ENCODE measurements around the gene FRMPD4. TPM values are rescaled to one million over a fixed set of nuclear protein-coding genes. Genes with fewer than 3 reads are reported as not detected.

The FRMPD4 gene
- polyA plus RNA-seq, 1 donor, result 0.19 TPM

DNA sequence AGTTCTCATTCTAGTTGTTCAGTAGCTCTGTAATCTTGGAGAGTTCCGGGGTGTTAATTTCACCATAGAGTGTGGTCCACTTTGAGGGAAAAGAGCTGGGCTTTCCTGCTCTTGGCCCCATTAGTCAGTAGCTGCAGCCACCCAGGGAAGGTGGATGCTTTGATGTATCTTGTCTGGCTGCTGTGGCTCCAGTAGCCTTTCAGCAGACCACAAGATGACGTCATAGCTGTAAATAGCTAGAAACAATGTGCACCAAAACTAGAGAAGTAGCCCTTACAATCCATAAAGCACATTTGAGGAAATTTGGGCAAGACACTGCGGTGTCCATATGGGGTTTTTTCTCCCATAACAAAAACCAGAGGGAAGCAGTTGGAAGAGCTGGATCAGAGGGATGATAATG, 620.0 kb downstream of the FRMPD4 start:
- Histone ChIP-seq H3K4me3 (ENCODE audit: low read length) (no peak overlapping the region), H3K4me1 (ENCODE audit: control insufficient read depth, insufficient read depth, low read length) (no peaks in the 10 kb centered on the region), H3K27me3 (ENCODE audit: control insufficient read depth, insufficient read depth, low read length) (no peaks in the 10 kb centered on the region), H3K27ac (ENCODE audit: low read length) (no peak overlapping the region), H3K9me3 (ENCODE audit: control insufficient read depth, low read depth, low read length) (no peaks in the 10 kb centered on the region), H3K36me3 (ENCODE audit: control insufficient read depth, insufficient read depth, low read length) (no peaks in the 10 kb centered on the region)
- no CpG with 5 or more reads among the region's 3 CpGs for WGBS (ENCODE audit: insufficient coverage, low lambda C conversion rate)
- no peak for DNase-seq

DNA sequence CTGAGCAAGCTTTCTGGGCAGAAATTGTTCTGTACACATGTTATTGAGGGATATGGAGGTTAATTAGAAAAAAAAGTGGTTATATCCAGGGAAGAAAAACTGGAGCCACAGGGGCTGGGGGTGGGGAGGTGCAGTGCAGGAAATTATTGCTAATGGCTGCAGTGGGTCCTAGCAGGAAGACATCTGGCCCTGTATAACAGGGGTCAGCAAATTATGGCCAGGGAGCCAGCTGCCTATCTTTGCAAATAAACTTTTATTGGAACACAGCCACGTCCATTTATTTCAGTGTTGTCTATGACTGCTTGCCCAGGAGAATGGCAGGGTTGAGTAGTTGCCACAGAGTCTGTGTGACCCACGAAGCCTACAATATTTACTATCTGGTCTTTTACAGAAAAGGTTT, 629.6 kb downstream of the FRMPD4 start:
- WGBS (ENCODE audit: insufficient coverage, low lambda C conversion rate), result no CpG with 5 or more reads among the region's 2 CpGs
- Histone ChIP-seq H3K4me1 (ENCODE audit: control insufficient read depth, insufficient read depth, low read length) (no peaks in the 10 kb centered on the region), H3K4me3 (ENCODE audit: low read length) (no peak overlapping the region), H3K36me3 (ENCODE audit: control insufficient read depth, insufficient read depth, low read length) (no peaks in the 10 kb centered on the region), H3K9me3 (ENCODE audit: control insufficient read depth, low read depth, low read length) (no peaks in the 10 kb centered on the region), H3K27me3 (ENCODE audit: control insufficient read depth, insufficient read depth, low read length) (no peaks in the 10 kb centered on the region), H3K27ac (ENCODE audit: low read length) (no peak overlapping the region)
- DNase-seq, result no peak

DNA sequence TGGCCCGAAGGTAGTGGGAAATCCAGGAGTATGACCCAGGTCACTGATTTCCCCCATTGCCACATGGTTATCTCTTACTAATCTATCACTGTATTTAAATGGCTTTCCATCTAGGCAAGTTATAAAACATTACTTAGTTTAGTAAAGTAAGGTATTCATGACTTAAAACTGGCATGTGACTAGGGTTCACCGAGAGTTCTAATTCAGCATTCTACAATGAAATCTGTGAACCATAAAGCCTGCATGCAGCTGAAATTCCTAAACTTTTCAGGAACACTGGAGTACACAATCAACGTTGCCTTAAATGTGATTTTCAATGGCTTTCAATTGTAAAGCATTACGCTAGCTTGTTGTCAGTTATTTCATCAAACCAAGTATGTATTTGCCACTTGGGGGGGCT, 630.2 kb downstream of the FRMPD4 start:
- Histone ChIP-seq H3K27me3 (ENCODE audit: control insufficient read depth, insufficient read depth, low read length) (no peaks in the 10 kb centered on the region), H3K36me3 (ENCODE audit: control insufficient read depth, insufficient read depth, low read length) (no peaks in the 10 kb centered on the region), H3K9me3 (ENCODE audit: control insufficient read depth, low read depth, low read length) (no peaks in the 10 kb centered on the region), H3K4me1 (ENCODE audit: control insufficient read depth, insufficient read depth, low read length) (no peaks in the 10 kb centered on the region), H3K4me3 (ENCODE audit: low read length) (no peak overlapping the region), H3K27ac (ENCODE audit: low read length) (no peak overlapping the region)
- DNase-seq, result no peak
- WGBS (ENCODE audit: insufficient coverage, low lambda C conversion rate), result no CpG with 5 or more reads among the region's 4 CpGs

DNA sequence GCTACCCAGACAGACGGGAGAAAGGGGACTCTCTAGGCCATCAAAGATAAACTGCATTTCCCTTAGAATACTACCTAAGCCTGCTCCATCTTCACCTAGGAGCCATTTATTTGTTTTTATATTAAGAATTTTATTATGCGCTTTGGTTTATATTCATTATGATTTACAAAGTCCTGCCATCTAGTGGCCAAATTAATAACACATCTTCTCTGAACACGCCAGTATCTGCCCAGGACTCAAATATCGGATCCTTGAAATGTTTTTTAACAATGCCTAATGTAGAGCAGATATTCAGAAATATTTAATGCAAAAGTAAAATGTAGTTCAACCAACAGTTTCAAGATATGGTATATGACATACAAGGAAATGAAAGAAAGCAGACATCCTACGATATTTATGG, 632.2 kb downstream of the FRMPD4 start:
- H3K4me3 ChIP-seq (ENCODE audit: low read length), result no peak overlapping the region
- no peaks in the 10 kb centered on the region for H3K36me3 ChIP-seq (ENCODE audit: control insufficient read depth, insufficient read depth, low read length)
- no CpG with 5 or more reads among the region's 5 CpGs for WGBS (ENCODE audit: insufficient coverage, low lambda C conversion rate)
- no peaks in the 10 kb centered on the region for H3K27me3 ChIP-seq (ENCODE audit: control insufficient read depth, insufficient read depth, low read length)
- no peak overlapping the region for H3K27ac ChIP-seq (ENCODE audit: low read length)
- no peak for DNase-seq
- no peaks in the 10 kb centered on the region for H3K9me3 ChIP-seq (ENCODE audit: control insufficient read depth, low read depth, low read length)
- no peaks in the 10 kb centered on the region for H3K4me1 ChIP-seq (ENCODE audit: control insufficient read depth, insufficient read depth, low read length)

DNA sequence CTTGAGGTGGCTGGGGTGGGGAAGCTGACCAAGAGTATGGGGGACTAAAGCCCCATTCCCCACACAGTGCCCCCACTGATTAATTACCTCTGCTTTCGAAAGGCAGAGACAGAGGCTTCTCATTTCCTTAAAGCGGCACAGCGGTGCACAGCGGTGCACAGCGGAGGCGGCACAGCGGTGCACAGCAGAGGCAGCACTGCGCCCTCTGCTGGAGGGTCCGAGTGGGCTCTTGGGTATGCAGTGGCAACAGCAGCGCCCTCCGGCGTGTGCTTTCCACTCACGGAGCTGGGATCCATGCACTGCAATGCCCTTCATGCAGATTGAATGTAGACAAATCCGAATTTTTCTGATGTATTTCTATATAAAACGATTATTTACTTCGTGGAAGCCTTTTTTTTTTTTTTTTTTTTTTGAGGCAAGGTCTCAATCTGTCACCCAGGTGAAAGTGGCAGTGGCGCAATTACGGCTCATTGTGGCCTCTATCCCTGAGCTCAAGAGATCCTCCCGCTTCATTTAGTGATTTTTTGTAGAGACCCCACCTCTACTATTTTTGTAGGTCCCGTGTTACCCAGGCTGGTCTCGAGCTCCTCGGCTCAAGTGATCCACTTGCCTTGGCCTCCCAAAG, 633.3 kb downstream of the FRMPD4 start:
- H3K4me1 ChIP-seq (ENCODE audit: control insufficient read depth, insufficient read depth, low read length), result no peaks in the 10 kb centered on the region
- H3K27me3 ChIP-seq (ENCODE audit: control insufficient read depth, insufficient read depth, low read length), result no peaks in the 10 kb centered on the region
- H3K27ac ChIP-seq (ENCODE audit: low read length), result no peak overlapping the region
- H3K9me3 ChIP-seq (ENCODE audit: control insufficient read depth, low read depth, low read length), result no peaks in the 10 kb centered on the region
- H3K36me3 ChIP-seq (ENCODE audit: control insufficient read depth, insufficient read depth, low read length), result no peaks in the 10 kb centered on the region
- H3K4me3 ChIP-seq (ENCODE audit: low read length), result no peak overlapping the region
- WGBS (ENCODE audit: insufficient coverage, low lambda C conversion rate), result no CpG with 5 or more reads among the region's 22 CpGs
- DNase-seq, result peak; percentile 33 to 35

Data from large intestine (tissue), 3 donors.